Iris pigment epithelial cell (primary cell): ENCODE data around the gene FLACC1.

Experiments
- DNase-seq: peaks from one replicate; pipeline ENCODE4 v3.0.0-alpha.2; 2011; ENCODE audit warnings: low read depth

FLACC1 gene

DNA sequence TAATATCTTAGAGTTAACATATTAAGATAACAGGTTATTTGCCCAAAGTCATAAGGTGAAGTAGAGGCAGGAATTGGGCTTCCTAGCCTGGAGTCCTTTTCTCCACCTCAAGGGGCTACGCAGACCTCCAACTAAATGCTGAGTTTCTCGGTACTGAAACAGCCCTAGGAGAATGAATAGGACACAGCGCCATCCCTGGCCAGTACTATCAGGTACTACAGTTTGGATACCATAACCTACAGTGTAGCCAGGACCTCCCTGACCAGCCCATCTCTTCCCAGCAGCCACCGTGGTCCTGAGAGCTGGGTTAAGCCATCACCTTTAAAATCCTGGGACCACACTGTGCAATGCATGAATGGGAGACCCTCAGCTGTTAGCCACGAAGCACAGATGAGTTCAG lies 81.2 kb downstream of the FLACC1 start:
- no peak for DNase-seq

- no peak for DNase-seq
Measured at GRCh38 chr2:201275069-201275468, 82.1 kb downstream of the FLACC1 start.

DNA sequence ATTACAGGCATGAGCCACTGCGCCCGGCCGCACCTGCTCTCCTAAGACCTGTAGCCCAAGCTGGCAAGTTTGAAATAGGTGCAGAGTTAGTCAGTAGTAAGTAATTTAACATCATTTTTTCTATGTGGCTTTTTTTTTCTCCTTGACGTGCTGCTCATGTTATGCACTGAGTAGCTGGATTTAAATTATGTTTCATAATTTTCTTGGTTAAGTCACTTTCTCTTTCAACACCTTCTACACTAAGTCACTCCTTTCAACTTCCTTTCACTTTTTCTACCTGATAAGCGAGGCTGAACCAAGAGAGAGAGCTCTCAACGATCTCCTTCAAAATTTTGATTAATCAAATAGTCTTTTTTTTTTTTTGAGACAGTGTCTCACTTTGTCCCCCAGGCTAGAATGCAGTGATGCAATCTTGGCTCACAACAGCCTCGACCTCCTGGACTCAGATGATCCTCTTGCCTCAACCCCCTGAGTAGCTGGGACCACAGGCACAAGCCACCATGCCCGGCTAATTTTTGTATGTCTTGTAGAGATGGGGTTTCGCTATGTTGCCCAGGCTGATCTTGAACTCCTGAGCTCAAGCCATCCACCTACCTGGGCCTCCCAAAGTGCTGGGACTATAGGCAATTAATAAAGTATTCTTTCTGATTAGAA lies 83.7 kb downstream of the FLACC1 start:
- DNase-seq: peak; percentile 16

DNA sequence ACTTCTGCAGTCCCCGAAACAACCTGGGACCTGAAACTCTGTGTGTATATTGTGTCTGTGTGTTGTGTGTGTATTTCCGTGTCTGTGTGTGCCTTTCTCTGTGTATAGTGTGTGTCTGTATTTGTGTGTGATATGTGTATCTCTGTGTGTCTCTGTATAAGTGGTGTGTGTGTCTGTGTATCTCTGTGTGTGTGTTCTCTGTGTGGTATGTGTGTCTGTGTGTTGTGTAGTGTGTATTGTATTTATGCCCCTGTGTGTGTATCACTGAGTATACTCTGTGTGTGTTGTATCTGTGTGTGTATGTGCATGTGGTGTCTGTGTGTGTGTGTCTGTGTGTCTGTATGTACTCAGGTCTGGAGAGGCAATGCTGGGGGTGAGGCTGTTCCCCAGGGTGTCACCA lies 85.2 kb downstream of the FLACC1 start:
- DNase-seq: no peak

GRCh38 chr2:201270293-201271001 lies 86.7 kb downstream of the FLACC1 start:
- DNase-seq: no peak

DNA sequence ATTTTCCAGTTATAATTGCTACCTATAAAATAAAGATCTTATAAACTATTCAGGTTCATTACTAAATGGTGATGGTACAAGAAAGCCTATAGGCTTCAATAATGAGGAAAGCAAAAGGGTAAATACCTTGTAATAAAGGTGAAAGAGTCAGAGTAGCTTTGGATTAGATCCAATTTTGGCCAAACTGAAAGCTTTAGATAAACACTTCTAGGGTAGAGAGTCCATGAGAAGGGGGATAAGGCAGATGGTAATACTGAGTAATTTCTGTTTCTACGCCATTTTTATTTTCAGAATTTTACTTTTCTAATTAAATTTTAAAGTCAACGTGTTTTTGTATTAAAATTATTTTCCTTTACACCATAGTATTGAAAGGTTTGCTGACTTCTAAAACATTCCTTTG lies 87.4 kb downstream of the FLACC1 start:
- DNase-seq: no peak

DNA sequence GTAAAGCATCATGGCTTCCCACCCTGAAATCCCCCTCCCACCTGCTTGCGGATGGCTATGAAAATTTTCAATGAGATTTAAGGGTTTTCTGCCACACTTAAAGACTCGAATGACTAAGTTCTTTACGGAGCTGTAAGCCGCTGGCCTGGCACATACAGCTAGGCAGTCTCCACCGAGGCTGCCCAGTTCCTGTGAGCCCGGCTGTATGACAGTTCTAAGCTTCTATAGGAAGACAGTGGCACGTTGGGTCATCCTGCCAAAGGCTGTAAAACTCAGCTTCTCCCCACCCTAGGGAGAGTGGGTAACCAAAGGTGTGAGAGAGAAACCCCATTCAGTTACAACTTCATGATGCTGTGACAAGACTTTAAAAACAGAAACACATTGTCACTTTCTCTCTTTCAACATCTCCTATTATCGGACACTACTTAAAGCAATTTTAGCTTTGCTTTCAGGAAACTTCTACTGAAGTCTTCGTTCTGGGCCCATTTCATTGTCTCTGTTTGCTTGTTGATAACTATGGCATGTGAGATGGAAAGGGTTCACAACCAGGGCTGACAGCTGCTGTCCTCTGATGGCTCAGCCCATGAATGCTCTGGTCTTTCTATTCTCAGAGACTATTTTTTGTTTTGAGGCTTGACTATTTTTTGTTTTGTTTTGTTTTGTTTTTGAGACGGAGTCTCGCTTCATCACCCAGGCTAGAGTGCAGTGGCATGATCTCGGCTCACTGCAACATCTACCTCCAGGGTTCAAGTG lies 89.7 kb downstream of the FLACC1 start:
- DNase-seq: no peak

- DNase-seq: no peak
Measured at GRCh38 chr2:201266629-201267028, 90.5 kb downstream of the FLACC1 start.

DNA sequence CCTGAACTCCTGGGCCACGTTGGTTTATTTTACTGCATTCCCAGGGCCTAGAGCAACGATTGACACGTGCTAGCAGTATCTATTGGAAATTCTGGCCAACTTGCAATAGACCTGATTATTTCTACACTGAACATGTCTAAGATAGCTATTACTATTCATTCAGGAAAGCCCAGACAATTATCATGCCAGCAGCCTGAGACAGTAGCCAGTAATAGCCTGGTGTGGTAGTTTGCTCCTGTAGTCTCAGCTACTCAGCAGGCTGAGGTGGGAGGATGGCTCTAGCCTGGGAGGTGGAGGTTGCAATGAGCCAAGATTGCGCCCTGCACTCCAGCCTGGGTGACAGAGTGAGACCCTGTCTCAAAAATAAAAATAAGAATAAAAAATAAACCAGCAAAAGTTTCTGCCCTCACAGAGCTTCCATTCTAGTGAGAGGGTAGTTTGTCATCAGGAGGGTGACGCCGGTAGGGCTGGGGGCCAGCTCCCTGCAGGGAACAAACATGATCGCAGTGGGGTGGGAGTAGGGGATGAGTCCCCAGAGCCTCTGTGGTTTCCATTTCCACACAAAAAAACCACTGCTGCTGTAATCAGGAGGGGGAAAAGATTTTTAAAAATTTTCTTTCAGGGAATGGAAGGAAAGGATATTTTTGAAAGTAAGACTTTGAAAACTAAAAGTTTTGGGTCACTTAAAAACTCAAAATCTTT lies 92.5 kb downstream of the FLACC1 start:
- no peak for DNase-seq

- no peak for DNase-seq
Measured at GRCh38 chr2:201263779-201264178, 93.4 kb downstream of the FLACC1 start.

DNA sequence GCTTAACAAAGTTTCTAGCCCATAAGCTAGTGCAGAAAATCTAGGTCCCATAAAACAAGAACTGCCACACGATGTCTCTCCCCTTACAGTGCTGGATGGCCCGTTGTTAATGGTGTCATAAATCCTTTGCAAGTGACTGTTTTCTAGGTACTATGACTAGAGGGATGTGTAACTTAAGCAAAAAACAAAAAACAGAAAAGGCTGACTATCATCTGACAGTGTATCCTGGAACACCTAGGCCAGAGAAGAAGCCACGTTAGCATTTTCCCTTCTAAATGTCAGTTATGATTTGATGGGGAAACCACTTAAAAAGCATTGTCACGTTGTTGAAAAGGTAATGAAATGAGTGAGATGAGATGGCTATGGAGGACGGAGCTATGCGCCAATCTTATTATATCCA lies 94.4 kb downstream of the FLACC1 start:
- no peak for DNase-seq

GRCh38 chr2:201261906-201262305 lies 95.2 kb downstream of the FLACC1 start:
- no peak for DNase-seq

DNA sequence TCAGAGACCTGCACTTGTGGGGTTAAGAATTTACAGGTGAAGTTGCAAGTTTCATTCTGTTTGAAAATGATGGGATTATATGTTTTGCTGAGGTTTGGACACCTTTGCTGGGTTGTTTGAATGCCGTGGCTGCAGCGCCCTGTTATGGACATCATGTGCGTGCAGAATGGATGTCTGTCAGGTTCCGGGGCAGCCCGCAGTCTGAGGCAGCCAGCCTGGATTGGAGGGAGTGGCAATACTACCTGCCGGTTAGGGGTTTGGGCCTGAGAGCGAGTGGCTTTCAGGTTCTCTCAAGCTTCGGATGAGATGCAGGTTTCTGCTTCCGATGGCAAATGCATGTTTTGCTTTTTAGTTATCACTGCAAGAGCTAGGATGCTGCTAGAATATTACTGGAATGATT lies 95.7 kb downstream of the FLACC1 start:
- DNase-seq: no peak

DNA sequence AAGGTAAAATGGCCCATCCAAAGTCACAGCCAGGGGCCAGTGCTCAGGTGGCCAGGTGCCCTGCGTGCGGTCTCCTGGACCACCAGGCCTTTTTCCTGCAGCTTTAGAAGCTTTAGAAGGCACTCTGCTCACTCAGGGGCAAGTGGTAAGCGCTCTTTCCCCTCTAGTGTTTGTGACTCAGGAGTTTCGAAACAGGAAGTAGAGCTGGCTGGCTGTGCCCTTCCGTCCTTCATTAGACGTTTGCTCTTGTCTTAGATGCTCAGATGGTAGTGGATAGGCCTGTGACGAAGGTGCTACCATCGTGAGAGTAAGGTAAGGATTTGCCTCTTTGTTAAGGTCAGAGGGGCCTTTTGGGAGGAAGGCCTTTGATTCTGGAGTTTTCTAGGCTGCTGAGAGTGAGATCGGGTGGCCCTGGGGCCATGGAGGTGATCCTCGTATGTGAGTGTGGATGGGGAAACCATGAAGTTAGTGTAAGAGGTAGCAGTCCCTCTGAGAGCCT lies 96.8 kb downstream of the FLACC1 start, which contains the start of gene CASP8:
CASP8 (plus strand) TSS at position 235 of the 499 bp plus-strand sequence. CDS start 5,951 bp downstream, outside the sequence.
- DNase-seq: peak; percentile 82

DNA sequence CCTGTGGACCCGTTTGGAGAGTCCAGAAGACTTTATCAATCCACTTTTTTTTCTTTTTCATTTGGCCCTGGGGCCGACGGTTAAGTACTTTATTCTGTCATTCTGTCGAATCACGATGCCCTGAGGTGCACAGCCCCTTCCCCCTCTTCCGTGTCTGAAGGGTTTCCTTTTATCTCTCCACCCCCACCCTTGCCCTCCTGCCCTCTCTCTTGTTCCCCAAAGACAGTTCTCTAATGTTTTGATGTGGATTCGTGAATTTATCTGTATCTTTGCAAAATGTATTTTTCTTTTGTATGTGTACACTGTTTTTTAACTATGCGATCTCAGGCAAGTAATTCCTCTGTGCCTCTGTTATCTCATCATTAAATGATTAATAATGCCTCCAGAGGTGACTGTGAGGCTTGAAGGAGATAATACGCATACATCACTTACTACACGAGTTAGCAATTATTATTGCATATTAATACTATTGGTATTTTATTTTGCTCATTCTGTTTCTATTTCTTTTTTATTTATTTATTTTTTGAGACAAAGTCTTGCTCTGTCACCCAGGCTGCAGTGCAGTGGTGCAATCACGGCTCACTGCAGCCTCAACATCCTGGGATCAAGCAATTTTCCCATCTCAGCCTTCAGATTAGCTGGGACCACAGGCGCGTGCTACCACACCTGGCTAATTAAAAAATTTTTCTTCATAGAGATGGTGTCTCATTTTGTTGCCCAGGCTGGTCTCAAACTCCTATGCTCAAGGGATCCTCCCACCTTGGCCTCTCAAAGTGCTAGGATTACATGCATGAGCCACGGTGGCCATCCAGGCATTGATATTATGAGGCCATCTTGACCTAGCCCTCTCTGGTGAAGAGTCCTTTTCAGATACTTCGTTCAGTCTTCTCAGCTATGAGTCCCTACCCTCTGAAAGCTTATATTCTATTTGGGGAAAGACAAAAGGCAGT lies 98.2 kb downstream of the FLACC1 start:
- DNase-seq: no peak

GRCh38 chr2:201257956-201258665 lies 99.0 kb downstream of the FLACC1 start:
- DNase-seq: peak; percentile 88

DNA sequence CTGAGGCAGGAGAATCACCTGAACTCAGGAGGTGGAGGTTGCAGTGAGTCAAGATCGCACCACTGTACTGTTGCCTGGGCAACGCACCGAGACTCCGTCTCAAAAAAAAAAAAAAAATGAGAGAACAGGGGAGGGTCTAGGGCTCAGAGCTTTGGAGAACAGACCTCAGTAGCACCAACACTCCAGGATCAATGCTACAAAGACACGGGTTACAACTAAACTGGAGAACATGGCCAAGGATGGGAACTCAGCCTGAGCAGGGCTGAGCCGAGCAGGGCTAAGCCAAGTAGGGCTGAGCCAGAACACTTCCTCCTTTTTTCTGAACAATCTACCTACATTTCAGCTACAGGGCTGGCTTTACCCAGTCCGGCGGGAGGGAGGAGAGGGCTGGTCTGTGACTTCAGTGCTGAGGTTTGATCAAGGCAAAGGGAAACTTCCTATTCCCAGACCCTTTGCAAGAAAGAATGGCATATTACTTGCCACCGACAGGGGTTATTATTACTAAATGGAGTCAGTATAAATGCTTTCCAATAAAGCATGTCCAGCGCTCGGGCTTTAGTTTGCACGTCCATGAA lies 99.7 kb downstream of the FLACC1 start:
- DNase-seq: no peak

GRCh38 chr2:201256082-201256481 lies 101.1 kb downstream of the FLACC1 start:
- DNase-seq: no peak

DNA sequence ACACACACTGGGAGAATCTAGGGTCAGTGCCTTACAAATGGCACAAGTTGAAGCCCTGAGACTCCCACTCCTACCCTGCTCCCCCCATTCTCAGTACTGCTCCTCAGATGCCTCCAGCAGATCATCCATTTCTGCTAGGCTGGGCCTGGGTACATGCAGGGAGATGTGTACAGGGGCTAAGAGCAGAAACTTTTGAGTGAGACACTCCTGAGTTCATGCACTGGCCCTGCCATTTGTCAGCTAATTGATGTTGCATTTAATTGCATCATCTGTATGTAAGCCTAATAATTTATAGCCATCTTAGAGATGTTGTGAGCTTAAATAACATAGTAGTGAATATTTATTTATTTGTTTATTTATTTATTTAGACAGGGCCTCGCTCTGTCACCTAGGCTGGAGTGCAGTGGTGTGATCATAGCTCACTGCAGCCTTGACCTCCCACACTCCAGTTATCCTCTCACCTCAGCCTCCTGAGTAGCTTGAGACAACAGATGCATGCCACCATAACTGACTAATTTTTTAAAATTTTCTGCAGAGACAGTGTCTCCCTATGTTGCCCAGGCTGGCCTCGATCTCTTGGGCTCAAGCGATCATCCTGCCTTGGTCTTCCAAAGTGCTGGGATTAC lies 101.6 kb downstream of the FLACC1 start:
- DNase-seq: no peak
